K562 (cell line): ENCODE data around the gene IL12RB2. TPM values are rescaled to one million over a fixed set of nuclear protein-coding genes. Genes with fewer than 3 reads are reported as not detected.

Experiments used
- ATAC-seq: fragments of 200-7000 bp; cut with Tn5 transposase; 3 replicates; pipeline ENCODE4 v1.9.1; 2020; ENCODE audit warnings: moderate library complexity
- BruUV-seq: library from RNA; stranded (reverse); fragments of 400-500 nt; replicated peaks from 2 replicates; lab custom pipeline; 2021; lab: Mats Ljungman, UMichigan
- CTCF ChIA-PET: fragments of 300-600 bp; formaldehyde crosslinking; extraction: SDS; loops from one replicate; lab custom pipeline; 2021; ENCODE audit warnings: low intra/inter-chr PET ratio; lab: Yijun Ruan, JAX
- POLR2A ChIA-PET: fragments of 300-600, 350-650 bp; sonication (Branson Sonifier 250); formaldehyde crosslinking; extraction: SDS; loops from one replicate; lab custom pipeline; 2021; ENCODE audit warnings: antibody characterized with exemption, inconsistent platforms; lab: Yijun Ruan, JAX
- DNase-seq, 4 experiments: peaks; one replicate each; pipeline versions ENCODE4 v3.0.0 to v3.0.0-alpha.2; 2011 to 2018; ENCODE audit warnings: low spot score in 3 of 4, mixed read lengths in 3 of 4; ENCODE audit errors: extremely low read depth in 1 of 4
- FAIRE-seq: peaks from 2 replicates; lab custom pipeline; 2011; peaks lifted over from hg19 to GRCh38; lab: Jason Lieb, UNC
- H2AFZ ChIP-seq: 2 replicates; pipeline ENCODE4 v1.6.0; 2011; ENCODE audit warnings: low read depth, low read length, control low read depth, inconsistent platforms
- H3K27ac ChIP-seq: fragments of 200-600 bp; 3 replicates; pipeline ENCODE4 v1.8.0; 2011; ENCODE audit warnings: low read depth, mild to moderate bottlenecking, control low read depth, inconsistent platforms, low read length, moderate library complexity, mixed read lengths; ENCODE audit errors: extremely low read depth
- H3K27me3 ChIP-seq, 2 experiments: fragments of 300-600 bp in 1 of 2; 2 replicates in 1 of 2; 3 replicates in 1 of 2; pipeline versions ENCODE4 v1.6.0 to v1.8.0; 2011; ENCODE audit warnings: inconsistent platforms in 2 of 2, low read length in 2 of 2, mild to moderate bottlenecking in 1 of 2, mixed read lengths in 1 of 2, moderate library complexity in 1 of 2; ENCODE audit not compliant: control insufficient read depth in 2 of 2, insufficient read depth in 2 of 2
- H3K36me3 ChIP-seq: fragments of 300-600 bp; 3 replicates; pipeline ENCODE4 v1.8.0; 2011; ENCODE audit warnings: mild to moderate bottlenecking, low read length, inconsistent platforms; ENCODE audit not compliant: control insufficient read depth, insufficient read depth
- H3K4me1 ChIP-seq, 2 experiments: fragments of 200-600 bp in 1 of 2; replicated peaks in 1 of 2; 2 replicates in 1 of 2; 3 replicates in 1 of 2; pipeline versions ENCODE4 v1.5.1 to v1.8.0; 2011; ENCODE audit warnings: inconsistent platforms in 2 of 2, low read length in 2 of 2, mild to moderate bottlenecking in 1 of 2, mixed read lengths in 1 of 2, moderate library complexity in 1 of 2; ENCODE audit not compliant: control insufficient read depth in 2 of 2, insufficient read depth in 2 of 2
- H3K4me2 ChIP-seq: 2 replicates; pipeline ENCODE4 v1.6.1; 2011; ENCODE audit warnings: low read length, control low read depth, inconsistent platforms, mixed read lengths; ENCODE audit not compliant: insufficient read depth
- H3K4me3 ChIP-seq: fragments of 200-600 bp; sonication (generic), shearing (Covaris generic); 2 replicates; pipeline ENCODE4 v1.5.1; 2016; ENCODE audit warnings: control low read depth, inconsistent platforms
- H3K79me2 ChIP-seq: fragments of 200-600 bp; 3 replicates; pipeline ENCODE4 v1.8.0; 2011; ENCODE audit warnings: low read length, inconsistent platforms; ENCODE audit not compliant: control insufficient read depth, insufficient read depth
- H3K9ac ChIP-seq, 2 experiments: 2 replicates each; pipeline versions ENCODE4 v1.6.0 to v1.6.1; 2011; ENCODE audit warnings: low read depth in 2 of 2, low read length in 2 of 2, control low read depth in 1 of 2, inconsistent platforms in 1 of 2, mild to moderate bottlenecking in 1 of 2, mixed read lengths in 1 of 2; ENCODE audit not compliant: insufficient read depth in 1 of 2
- H3K9me1 ChIP-seq: one replicate; pipeline ENCODE4 v1.6.0; 2011; ENCODE audit warnings: inconsistent platforms, mild to moderate bottlenecking, low read length, moderate library complexity; ENCODE audit not compliant: control insufficient read depth, insufficient read depth
- H3K9me3 ChIP-seq: replicated peaks from 2 replicates; pipeline ENCODE4 v1.5.1; 2011; ENCODE audit warnings: low read depth, low read length, inconsistent platforms; ENCODE audit not compliant: control insufficient read depth, insufficient read depth
- H4K20me1 ChIP-seq: replicated peaks from 2 replicates; pipeline ENCODE4 v1.6.1; 2011; ENCODE audit warnings: low read length, inconsistent platforms, mixed read lengths; ENCODE audit not compliant: control insufficient read depth, insufficient read depth
- CCNT2 ChIP-seq: IDR thresholded peaks from 2 replicates; pipeline ENCODE4 v1.6.1; 2011; ENCODE audit warnings: borderline replicate concordance, low read depth, mild to moderate bottlenecking, moderate library complexity, mixed read lengths, low read length; ENCODE audit not compliant: insufficient read length; ENCODE audit errors: extremely low read depth
- E2F8 ChIP-seq: fragments of 450-650 bp; IDR thresholded peaks from 2 replicates; pipeline ENCODE4 v1.7.1; 2018; ENCODE audit warnings: mild to moderate bottlenecking, low read depth; ENCODE audit not compliant: partially characterized antibody
- FOXJ3 ChIP-seq: sonication (generic); formaldehyde crosslinking; IDR thresholded peaks from 2 replicates; pipeline ENCODE4 v1.4.0; 2020; ENCODE audit warnings: mild to moderate bottlenecking, missing genetic modification reagents
- SIX5 ChIP-seq, 2 experiments: IDR thresholded peaks; 2 replicates each; pipeline ENCODE4 v1.6.1; 2011; ENCODE audit warnings: low read length in 2 of 2, borderline replicate concordance in 1 of 2, low read depth in 1 of 2, mild to moderate bottlenecking in 1 of 2, moderate library complexity in 1 of 2; ENCODE audit not compliant: insufficient read depth in 1 of 2
- SP1 ChIP-seq: sonication (generic); formaldehyde crosslinking; IDR thresholded peaks from 2 replicates; pipeline ENCODE4 v1.8.1; 2022; ENCODE audit warnings: mild to moderate bottlenecking, missing genetic modification reagents
- TEAD2 ChIP-seq: fragments of 450-650 bp; IDR thresholded peaks from 2 replicates; pipeline ENCODE4 v1.6.1; 2016; ENCODE audit warnings: missing genetic modification characterization, control low read depth, missing compliant biosample characterization
- TGIF2 ChIP-seq: sonication (generic); formaldehyde crosslinking; IDR thresholded peaks from 2 replicates; pipeline ENCODE4 v1.8.1; 2022; ENCODE audit warnings: mild to moderate bottlenecking, missing genetic modification reagents, moderate library complexity
- WGBS: fragments of 100-300 bp; shearing (Covaris generic); methylation state at CpG from one replicate; pipeline ENCODE4 v1.1.6; 2016; ENCODE audit warnings: low coverage, mixed read lengths; ENCODE audit not compliant: insufficient coverage; ENCODE audit errors: missing lambda C conversion rate; 5-methylcytosine and 5-hydroxymethylcytosine counted together
- in situ Hi-C: fragments of 300-500 bp; cut with MboI; formaldehyde crosslinking; loops from 4 replicates; pipeline ENCODE4 v1.15.0; 2018; ENCODE audit warnings: inconsistent platforms, mixed read lengths
- intact Hi-C: fragments of 100-400 bp; cut with micrococcal nuclease; formaldehyde crosslinking; loops from 2 replicates; pipeline ENCODE4 v1.14.2; 2022
- polyA plus RNA-seq, 8 experiments: library from polyadenylated mRNA; depleted of rRNA in 4 of 8; stranded (reverse) in 5 of 8; unstranded in 3 of 8; fragments of >200 nt; fragmentation: Nextera tagmentation in 2 of 8; fragmentation: Illumina TruSeq in 1 of 8; extraction: Ambion mirVana in 2 of 8; extraction: Trizol in 1 of 8; gene quantifications; 2 replicates each; pipeline versions ENCODE4 v1.2.1 to v1.2.3, GENCODE V29; 2011 to 2014; ENCODE audit warnings: inconsistent platforms in 1 of 8, missing spikeins in 1 of 8
- total RNA-seq, 7 experiments: library from RNA; depleted of rRNA in 6 of 7; stranded (reverse); fragments of >200 nt in 6 of 7; fragmentation: Illumina TruSeq in 2 of 7; extraction: Trizol in 2 of 7; gene quantifications; 2 replicates each; pipeline versions ENCODE4 v1.2.1 to v1.2.3, GENCODE V29; 2011 to 2021; ENCODE audit warnings: low replicate concordance in 1 of 7

The IL12RB2 gene
- total and polyA plus RNA-seq, 9 of the 15 experiments (the other 6 are each of a cell fraction or from before 2014, with no cell fraction given), result 0.39 to 3.3 (median 1.9) TPM

DNA sequence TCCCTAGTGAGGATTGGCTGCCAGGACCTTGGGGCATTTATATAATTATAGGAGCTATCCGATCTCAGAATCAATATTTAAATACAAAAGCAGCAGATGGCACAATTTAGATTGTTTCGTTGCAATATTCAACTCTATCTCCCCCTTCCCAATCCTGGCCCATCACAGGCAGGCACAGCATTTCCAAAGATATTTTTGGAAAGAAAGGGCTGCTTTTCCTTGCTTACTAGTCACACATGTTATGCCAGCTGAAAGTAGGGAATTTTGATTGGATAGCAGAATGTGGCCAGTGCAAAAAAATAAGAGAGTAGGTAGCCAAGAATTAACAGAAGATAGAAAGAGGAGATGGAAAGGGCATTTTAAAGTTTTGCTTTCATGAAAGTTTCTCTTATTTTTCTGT is 37.9 kb downstream of the IL12RB2 start:
- WGBS, result 9% methylated on average over 2 of the region's 2 CpGs
- no peaks in the 10 kb centered on the region; the same call in 2 of the 3 replicates for H3K36me3 ChIP-seq
- peaks cover 0 to under 1% of the 10 kb centered on the region in 2 experiments; a peak in 1 of 5 replicates for H3K4me1 ChIP-seq
- H3K9ac ChIP-seq, result no peak overlapping the region
- intact Hi-C loops, result loop anchor here (5.0 kb wide), 1 partner anchor 62 kb away; no protein-coding TSS in a partner anchor
- no peaks in the 10 kb centered on the region; a peak in 1 of 5 replicates for H3K27me3 ChIP-seq
- CTCF ChIA-PET, result no interaction called here
- H2AFZ ChIP-seq, result no peak overlapping the region
- DNase-seq (no peak), FAIRE-seq (no peak)
- no peak overlapping the region for H3K4me2 ChIP-seq
- no peaks in the 10 kb centered on the region for H3K9me3 ChIP-seq
- BruUV-seq, result no TSS peak
- no peaks in the 10 kb centered on the region for H3K9me1 ChIP-seq
- POLR2A ChIA-PET, result interaction anchor here (0.9 to 1.1 kb wide), 2 partner anchors 10 to 71 kb away, joined by 3 read pairs; no protein-coding TSS in a partner anchor
- no peak overlapping the region for H3K4me3 ChIP-seq
- TF ChIP-seq SIX5 (IDR thresholded peaks at IDR 0.05; ENCODE audit: borderline replicate concordance in 1 of 2, insufficient read depth in 1 of 2, low read depth in 1 of 2, low read length in 2 of 2) (no peak), SP1 (CRISPR knock-in tag) (no peak), TEAD2 (tag) (no peak), E2F8 (no peak), FOXJ3 (CRISPR knock-in tag) (no peak), CCNT2 (no peak), TGIF2 (CRISPR knock-in tag) (no peak)
- TF ChIP-seq, all 486 proteins: peak for 0
- Histone ChIP-seq H3K79me2 (no peaks in the 10 kb centered on the region), H4K20me1 (no peaks in the 10 kb centered on the region), H3K27ac (no peak overlapping the region)
- in situ Hi-C loops, result loop anchor here (5.0 kb wide), 1 partner anchor 157 kb away; no protein-coding TSS in a partner anchor
- no peak for ATAC-seq
